H7 (cell line): Measurements from ENCODE around the gene LRPAP1. TPM values are rescaled to one million over a fixed set of nuclear protein-coding genes. Genes with fewer than 3 reads are reported as not detected.
"Not testable (repeated sequence)": the region's sequence is repeated elsewhere in the genome, so short reads cannot be mapped to it uniquely, and the experiment has no call there.

Source experiments
- DNase-seq: peaks from one replicate; pipeline ENCODE4 v3.0.0; 2012
- H3K27me3 ChIP-seq: 2 replicates; pipeline ENCODE4 v1.6.0; 2011; ENCODE audit warnings: mild to moderate bottlenecking, low read length; ENCODE audit not compliant: control insufficient read depth, insufficient read depth
- H3K36me3 ChIP-seq: replicated peaks from 2 replicates; pipeline ENCODE4 v1.5.1; 2011; ENCODE audit warnings: low read length; ENCODE audit not compliant: control insufficient read depth, insufficient read depth
- H3K4me3 ChIP-seq: 2 replicates; pipeline ENCODE4 v1.5.1; 2011; ENCODE audit warnings: low read depth, mild to moderate bottlenecking, control low read depth, low read length, moderate library complexity; ENCODE audit not compliant: insufficient read depth
- total RNA-seq: library from RNA; depleted of rRNA; stranded (reverse); fragments of >200 nt; shearing (Covaris generic); gene quantifications from 2 replicates; pipeline ENCODE4 v1.2.3, GENCODE V29; 2014

LRPAP1 gene
- total RNA-seq, 1 experiment from 2014 or later, result 101 TPM

- DNase-seq, H3K4me3 ChIP-seq, H3K27me3 ChIP-seq, H3K36me3 ChIP-seq: not testable (repeated sequence)
Observed at GRCh38 chr4:3551366-3551765, 19.1 kb upstream of the LRPAP1 start.

- not testable (repeated sequence) for H3K27me3 ChIP-seq, H3K4me3 ChIP-seq, DNase-seq, H3K36me3 ChIP-seq
Observed at GRCh38 chr4:3550792-3551325, 18.6 kb upstream of the LRPAP1 start.

DNA sequence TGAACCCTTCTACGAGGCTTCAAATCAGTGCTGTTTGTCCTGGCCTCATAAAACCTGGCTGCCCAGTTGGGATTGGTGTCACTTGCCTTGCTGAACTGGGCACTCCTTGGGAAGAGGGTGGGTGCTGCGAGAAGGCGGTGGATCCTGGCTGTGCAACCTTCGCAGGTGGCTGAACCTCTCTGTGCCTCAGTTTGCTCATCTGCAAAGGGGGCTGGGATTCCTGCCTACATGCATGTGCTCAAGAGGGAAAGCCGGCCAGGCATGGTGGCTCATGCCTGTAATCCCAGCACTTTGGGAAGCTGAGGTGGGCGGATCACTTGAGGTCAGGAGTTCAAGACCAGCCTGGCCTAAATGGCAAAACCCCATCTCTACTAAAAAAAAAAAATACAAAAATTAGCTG, 17.8 kb upstream of the LRPAP1 start:
- H3K4me3 ChIP-seq, H3K27me3 ChIP-seq, H3K36me3 ChIP-seq, DNase-seq: not testable (repeated sequence)

DNA sequence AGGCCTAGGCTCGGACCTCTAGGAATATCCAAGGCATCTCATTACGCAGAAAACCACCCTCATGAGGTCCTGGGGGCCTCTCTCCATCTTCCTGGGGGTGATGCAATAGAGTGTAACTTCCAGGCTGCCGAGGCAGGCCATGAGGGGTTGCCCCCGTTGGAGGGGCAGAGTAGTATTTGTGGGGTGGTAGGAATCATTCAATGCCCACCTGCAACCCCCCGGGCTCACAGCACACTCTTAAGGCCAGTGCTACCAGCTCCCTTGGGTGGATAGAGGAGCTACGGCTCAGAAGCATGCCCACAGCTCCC, 17.4 kb upstream of the LRPAP1 start:
- not testable (repeated sequence) for H3K36me3 ChIP-seq, DNase-seq, H3K4me3 ChIP-seq, H3K27me3 ChIP-seq

GRCh38 chr4:3548991-3549693, 16.9 kb upstream of the LRPAP1 start:
- not testable (repeated sequence) for H3K4me3 ChIP-seq, H3K27me3 ChIP-seq, DNase-seq, H3K36me3 ChIP-seq

- not testable (repeated sequence) for H3K27me3 ChIP-seq, H3K4me3 ChIP-seq, H3K36me3 ChIP-seq, DNase-seq
Observed at GRCh38 chr4:3546721-3547120, 14.5 kb upstream of the LRPAP1 start.

DNA sequence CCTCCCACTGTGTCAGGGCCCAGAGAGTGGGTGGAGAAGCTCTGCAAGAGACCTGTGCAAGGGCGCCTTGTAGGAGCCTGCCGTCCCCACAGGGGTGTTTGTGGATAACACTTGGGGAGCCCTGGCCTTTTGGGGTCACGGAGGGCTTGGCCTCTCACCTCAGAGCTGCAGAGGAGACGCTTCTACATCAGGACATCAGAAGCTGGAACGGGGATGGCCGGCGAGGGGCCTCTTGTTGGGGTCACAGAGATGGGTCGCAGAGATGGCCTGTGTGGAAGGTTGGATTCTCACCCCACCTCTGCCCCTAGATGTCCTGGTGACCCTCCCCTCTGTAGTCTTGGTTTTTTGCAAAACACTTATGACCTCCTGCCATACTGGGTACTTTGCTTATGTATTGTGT, 13.1 kb upstream of the LRPAP1 start:
- H3K4me3 ChIP-seq, H3K36me3 ChIP-seq, H3K27me3 ChIP-seq, DNase-seq: not testable (repeated sequence)

DNA sequence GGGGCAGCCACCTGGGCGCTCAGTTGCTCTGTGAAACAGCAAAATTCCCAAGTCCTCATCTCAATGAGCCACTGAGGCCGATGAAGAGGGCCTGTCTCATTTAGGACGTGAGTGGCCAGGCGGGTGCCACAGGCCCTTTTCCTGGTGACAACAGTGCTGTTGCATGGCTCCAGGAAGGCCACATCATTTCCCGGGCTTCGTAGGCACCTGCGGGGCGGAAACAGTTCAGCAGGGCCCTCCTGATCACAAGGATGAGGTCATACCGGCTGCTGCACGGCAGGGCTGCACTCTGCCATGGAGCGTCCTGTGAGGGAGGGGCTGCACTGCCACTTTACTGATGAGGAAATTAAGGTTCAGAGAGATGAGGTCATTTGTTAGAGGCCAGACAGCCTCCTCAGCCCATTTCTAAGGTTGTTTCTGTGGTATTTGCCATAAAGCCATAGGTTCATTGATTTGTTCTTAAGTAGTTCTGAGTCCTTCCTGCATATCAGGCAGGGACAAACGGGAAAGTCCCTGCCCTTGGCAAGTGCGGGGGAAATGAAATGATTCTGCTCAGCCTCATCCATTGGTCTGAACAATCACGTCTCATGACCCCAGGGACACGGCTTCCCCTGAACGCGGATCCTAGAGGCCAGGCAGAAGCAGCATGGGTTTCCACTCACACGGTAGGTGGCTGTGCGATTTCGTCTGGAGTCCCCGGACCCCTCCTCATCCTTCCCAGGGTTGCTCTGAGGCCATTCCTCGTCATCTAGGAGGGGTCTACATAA, 12.2 kb upstream of the LRPAP1 start:
- H3K4me3 ChIP-seq, result not testable (repeated sequence)
- peak; percentile 57 for DNase-seq

GRCh38 chr4:3543415-3543814, 11.2 kb upstream of the LRPAP1 start:
- H3K4me3 ChIP-seq, DNase-seq, H3K27me3 ChIP-seq, H3K36me3 ChIP-seq: not testable (repeated sequence)

More for the DNA sequence above, 12.2 kb upstream of the LRPAP1 start:
- H3K36me3 ChIP-seq, H3K27me3 ChIP-seq: not testable (repeated sequence)

- not testable (repeated sequence) for H3K36me3 ChIP-seq, H3K27me3 ChIP-seq, DNase-seq
Observed at GRCh38 chr4:3538906-3539305, 6.7 kb upstream of the LRPAP1 start.

GRCh38 chr4:3535812-3536211, 3.6 kb upstream of the LRPAP1 start:
- not testable (repeated sequence) for H3K4me3 ChIP-seq, DNase-seq, H3K36me3 ChIP-seq
- peaks cover 12% of the 10 kb centered on the region for H3K27me3 ChIP-seq

More at GRCh38 chr4:3538906-3539305, 6.7 kb upstream of the LRPAP1 start:
- H3K4me3 ChIP-seq, result not testable (repeated sequence)

- Histone ChIP-seq H3K27me3 (peaks cover 12% of the 10 kb centered on the region), H3K4me3 (no peak overlapping the region), H3K36me3 (peaks cover 6% of the 10 kb centered on the region)
- no peak for DNase-seq
Observed at GRCh38 chr4:3533423-3533820, 1.2 kb upstream of the LRPAP1 start.

GRCh38 chr4:3532751-3533422, 665 bp upstream of the LRPAP1 start:
- Histone ChIP-seq H3K4me3 (peak overlapping the region; percentile 77), H3K36me3 (peaks cover 6% of the 10 kb centered on the region), H3K27me3 (peaks cover 12% of the 10 kb centered on the region)
- DNase-seq, result peak; percentile 88

DNA sequence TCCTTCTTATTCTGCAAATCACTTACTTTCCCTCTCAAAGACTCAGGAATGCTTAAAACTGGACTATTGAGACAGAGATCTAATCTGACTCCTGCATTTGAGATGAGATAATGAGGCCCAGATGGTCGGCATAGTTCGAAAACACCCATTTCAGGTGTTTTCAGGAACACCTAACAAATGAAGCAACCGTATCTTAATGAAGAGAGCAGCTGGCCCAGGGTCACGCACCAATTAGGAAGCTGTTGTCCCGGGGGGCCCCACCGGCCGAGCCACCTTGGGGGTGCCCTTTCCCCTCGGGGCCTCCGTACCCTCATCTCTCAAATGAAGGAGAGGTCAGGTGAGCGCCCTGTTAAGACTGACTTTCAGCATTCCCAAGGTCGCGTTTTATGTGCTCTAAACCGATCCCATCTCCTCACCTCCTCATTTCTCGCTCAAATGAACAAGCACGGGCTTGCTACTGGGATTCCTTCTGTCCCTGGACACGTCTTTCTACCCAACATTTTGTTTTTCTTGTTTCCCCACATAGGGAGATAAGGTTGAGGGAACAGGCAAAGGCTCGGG, 824 bp downstream of the LRPAP1 start:
- peak overlapping the region; percentile 77 for H3K4me3 ChIP-seq
- DNase-seq, result peak; percentile 76
- peaks cover 12% of the 10 kb centered on the region for H3K27me3 ChIP-seq
- peaks cover 6% of the 10 kb centered on the region for H3K36me3 ChIP-seq
